ENCODE results near the gene PLK2.
A peak's percentile ranks its signal among the peaks of the same experiment; 100 is the strongest.

The PLK2 gene

DNA sequence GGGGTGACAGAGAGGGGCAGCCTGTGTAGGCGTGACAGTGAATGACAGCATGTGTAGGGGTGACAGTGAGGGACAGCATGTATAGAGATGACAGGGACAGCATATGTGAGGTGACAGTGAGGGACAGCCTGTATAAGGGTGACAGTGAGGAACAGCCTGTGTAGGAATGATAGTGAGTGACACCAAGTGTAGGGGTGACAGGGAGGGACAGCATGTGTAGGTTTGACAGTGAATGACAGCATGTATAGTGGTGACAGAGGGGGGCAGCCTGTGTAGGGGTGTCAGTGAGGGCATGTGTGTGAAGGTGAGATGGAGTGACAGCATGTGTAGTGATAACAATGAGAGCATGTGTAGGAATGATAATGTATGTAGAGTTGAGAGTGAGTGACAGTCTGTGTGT lies 22.6 kb upstream of the PLK2 start:
- in situ Hi-C loops (cut with HindIII; ENCODE audit: low pct_ligation_motif_present, low pct_unique_long_range_greater_than_20kb, low sequenced_read_pairs): no loop called here

DNA sequence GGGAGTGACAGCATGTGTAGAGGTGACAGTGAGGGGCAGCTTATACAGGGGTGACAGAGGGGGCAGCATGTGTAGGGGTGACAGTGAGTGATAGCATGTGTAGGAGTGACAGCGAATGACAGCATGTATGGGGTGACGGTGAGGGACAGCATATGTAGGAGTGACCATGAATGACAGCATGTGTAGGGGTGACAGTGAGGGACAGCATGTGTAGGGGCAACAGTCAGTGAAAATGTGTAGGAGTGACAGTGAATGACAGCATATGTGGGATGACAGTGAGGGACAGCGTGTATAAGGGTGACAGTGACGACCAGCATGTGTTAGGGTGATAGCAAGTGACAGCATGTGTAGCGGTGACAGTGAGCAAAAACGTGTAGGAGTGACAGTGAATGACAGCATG lies 21.9 kb upstream of the PLK2 start:
- in situ Hi-C loops (cut with HindIII; ENCODE audit: low pct_ligation_motif_present, low pct_unique_long_range_greater_than_20kb, low sequenced_read_pairs): no loop called here
- DNase-seq: no peak

More for the DNA sequence above, 22.6 kb upstream of the PLK2 start:
- no peak for DNase-seq

DNA sequence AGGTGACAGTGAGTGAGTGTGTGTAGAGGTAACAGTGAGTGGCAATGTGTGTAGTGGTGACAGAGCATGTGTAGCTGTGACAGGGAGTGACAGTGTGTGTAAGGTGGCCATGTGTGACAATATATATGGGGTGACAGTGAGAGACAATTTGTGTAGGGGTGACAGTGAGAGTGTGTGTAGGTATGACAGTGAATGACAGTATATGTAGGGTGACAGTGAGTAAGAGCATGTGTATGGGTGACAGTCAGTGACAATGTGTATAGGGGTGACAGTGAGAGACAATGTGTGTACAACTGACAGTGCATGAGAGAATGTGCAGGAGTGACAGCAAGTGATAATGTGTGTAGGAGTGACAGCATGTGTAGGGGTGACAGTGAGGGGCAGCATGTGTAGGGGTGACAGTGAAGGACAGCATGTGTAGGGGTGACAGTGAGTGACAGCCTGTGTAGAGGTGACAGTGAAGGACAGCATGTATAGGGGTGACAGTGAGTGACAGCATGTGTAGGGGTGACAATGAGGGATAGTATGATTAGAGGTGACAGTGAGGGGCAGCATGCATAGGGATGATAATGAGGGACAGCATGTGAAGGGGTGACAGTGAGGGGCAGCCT lies 21.3 kb upstream of the PLK2 start:
- no peak for DNase-seq
- in situ Hi-C loops (cut with HindIII; ENCODE audit: low pct_ligation_motif_present, low pct_unique_long_range_greater_than_20kb, low sequenced_read_pairs): no loop called here

DNA sequence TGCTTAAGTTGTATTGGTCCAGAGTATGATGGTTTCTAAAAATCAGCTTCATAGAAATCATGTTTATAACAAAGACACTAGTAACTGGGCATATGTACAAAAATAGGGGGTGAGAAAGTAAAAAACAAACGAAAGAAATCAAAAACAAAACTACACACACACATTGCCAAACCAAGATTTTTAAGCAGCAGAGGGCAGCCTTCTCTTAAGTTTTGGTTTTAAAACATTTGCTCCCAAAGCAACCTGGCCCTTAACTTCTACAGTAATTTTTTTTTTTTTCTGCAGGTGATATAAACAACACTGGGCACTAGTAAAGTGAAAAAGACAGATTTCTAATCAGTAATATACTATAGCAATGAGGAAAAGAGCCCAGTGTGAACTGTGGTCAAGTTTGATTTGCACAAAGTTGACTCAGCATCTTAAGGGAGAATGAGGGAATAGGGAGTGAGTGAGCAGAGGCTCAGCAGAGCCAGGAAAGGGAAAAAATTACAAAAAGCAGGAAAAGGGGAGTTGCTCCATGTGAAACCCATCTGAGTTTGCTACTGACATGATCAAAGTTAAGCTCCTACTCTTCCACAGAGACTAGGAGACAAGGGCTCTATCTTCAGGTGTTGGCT lies 18.0 kb upstream of the PLK2 start:
- in situ Hi-C loops (cut with HindIII; ENCODE audit: low pct_ligation_motif_present, low pct_unique_long_range_greater_than_20kb, low sequenced_read_pairs): no loop called here
- DNase-seq: peak; percentile 13

DNA sequence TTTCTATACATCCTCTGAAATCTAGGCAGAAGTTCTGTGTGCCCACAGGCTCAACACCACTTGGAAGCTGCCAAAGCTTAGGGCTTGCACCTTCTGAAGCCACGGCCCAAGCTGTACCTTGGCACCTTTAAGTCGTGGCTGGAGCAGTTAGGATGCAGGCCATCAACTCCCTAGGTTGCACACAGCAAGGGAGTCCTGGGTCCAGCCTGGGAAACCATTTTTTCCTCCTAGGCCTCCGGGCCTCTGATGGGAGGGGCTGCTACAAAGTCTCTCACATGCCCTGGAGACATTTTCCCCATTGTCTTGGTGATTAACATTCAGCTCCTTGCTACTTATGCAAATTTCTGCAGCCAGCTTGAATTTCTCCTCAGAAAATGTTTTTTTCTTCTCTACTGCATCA lies 15.5 kb upstream of the PLK2 start:
- no peak for DNase-seq
- in situ Hi-C loops (cut with HindIII; ENCODE audit: low pct_ligation_motif_present, low pct_unique_long_range_greater_than_20kb, low sequenced_read_pairs): no loop called here

DNA sequence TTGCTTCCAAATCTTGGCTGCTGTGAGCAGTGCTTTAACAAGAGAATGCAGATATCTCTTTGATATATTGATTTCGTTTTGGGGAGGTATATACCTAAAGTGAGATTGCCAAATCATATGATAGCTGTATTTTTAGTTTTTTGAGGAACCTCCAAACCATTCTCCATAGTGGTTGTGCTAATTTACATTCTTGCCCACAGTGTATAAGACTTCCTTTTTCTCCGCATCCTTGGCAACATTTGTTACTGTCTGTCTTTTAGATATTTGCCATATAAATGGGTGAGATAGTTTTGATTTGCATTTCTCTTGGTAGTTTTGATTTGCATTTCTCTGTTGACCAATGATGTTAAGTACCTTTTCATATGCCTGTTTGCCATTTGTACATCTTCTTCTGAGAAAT lies 10.0 kb upstream of the PLK2 start:
- no peak for DNase-seq
- in situ Hi-C loops (cut with HindIII; ENCODE audit: low pct_ligation_motif_present, low pct_unique_long_range_greater_than_20kb, low sequenced_read_pairs): loop anchor here (25.0 kb wide), 1 partner anchor 683 kb away; no protein-coding TSS in a partner anchor

DNA sequence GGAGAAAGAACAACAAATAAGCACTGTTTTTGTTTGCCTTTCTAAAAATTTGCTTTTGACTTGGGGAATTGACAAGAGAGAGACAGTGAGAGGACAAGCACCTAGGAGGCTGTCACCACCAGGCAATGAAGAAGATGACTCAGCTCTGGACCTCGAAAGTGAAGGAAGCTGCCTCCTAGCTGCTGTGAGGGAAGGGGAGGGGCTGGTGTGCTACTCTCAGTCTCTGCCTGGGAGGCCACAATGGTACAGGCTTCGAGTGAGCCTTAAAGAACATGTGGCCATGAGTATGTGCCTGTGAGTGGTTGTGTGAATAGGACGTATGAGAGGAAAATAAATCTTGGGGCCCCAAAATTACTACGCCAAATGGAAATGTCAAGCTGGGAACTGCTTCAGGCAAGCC lies 7.1 kb upstream of the PLK2 start:
- peak; percentile 33 for DNase-seq
- in situ Hi-C loops (cut with HindIII; ENCODE audit: low pct_ligation_motif_present, low pct_unique_long_range_greater_than_20kb, low sequenced_read_pairs): loop anchor here (25.0 kb wide), 1 partner anchor 680 kb away; no protein-coding TSS in a partner anchor

DNA sequence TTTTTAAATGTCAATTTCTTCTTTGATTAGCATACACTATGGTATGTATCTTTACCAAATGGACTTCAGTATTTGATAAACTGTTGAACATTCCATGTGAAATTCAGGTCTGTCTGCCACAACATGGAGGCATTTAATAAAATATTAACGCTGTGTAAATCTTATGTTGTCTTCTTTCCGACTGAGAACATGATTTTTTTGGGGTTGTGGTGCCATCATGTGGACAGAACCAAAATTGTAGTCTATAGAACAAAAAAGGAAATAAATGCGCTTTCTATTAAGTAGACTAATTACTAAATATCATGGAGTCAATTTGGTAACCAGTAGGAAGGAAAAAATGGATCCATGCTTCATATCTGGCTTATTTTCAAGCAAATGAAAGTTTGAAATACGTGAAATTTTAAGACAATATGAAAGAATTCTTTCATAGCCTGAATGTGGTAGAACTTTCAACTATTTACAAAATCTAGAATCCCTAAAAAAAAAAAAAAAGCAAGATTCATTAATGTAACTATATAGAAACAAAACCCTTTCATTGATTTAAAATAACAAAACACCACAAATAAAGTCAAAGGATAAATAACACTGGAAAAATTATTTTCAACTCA lies 2.8 kb upstream of the PLK2 start:
- peak; percentile 81 for DNase-seq
- in situ Hi-C loops (cut with HindIII; ENCODE audit: low pct_ligation_motif_present, low pct_unique_long_range_greater_than_20kb, low sequenced_read_pairs): loop anchor here (25.0 kb wide), 1 partner anchor 675 kb away; no protein-coding TSS in a partner anchor

DNA sequence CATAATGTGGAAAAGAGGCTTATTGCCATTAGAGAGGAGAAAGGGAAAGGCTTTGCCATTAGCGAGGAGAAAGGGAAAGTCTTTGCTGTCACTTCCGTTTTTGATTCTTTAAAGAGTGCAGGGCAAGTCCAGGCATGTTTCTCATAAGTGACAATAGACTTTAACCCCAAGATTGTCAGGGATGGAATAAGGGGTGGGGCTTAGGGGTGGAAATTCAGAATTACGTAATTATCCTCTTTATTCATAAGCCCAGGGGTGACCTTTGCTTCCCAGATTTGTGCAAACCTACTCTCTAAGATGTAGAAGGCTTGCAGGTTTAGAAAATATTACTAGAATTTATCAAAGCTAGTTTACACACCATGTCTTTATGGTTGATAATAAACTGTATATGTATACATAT lies 2.3 kb upstream of the PLK2 start:
- peak; percentile 89 for DNase-seq
- in situ Hi-C loops (cut with HindIII; ENCODE audit: low pct_ligation_motif_present, low pct_unique_long_range_greater_than_20kb, low sequenced_read_pairs): loop anchor here (25.0 kb wide), 1 partner anchor 675 kb away; no protein-coding TSS in a partner anchor

DNA sequence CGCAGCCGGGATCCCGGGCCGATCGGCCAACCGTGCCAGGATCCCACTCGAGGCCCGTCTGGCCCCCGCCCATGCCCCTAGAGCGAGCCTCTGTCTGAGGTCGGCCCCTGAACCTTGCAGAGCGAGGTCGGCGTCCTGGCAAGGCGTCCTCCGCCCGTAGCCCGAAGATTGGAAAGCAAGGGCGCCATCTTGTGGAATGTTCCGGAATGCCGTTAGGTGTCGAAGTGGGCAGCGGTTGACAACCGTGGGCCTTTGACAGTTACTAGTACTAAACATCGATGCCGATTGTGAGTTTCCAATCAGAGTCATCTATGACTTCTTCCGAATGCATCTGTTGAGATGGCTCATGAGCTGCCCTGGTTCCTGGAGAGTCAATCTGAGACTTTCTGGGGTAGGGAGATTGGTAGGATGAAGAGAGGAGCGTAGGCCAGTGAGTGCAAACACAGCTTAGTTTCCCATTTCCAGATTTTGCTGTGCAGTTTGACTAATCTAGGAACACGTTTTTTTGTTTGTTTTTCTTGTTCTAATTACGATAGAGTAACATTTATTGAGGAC lies 923 bp upstream of the PLK2 start:
- in situ Hi-C loops (cut with HindIII; ENCODE audit: low pct_ligation_motif_present, low pct_unique_long_range_greater_than_20kb, low sequenced_read_pairs): loop anchor here (25.0 kb wide), 1 partner anchor 674 kb away; no protein-coding TSS in a partner anchor
- DNase-seq: peak; percentile 90

DNA sequence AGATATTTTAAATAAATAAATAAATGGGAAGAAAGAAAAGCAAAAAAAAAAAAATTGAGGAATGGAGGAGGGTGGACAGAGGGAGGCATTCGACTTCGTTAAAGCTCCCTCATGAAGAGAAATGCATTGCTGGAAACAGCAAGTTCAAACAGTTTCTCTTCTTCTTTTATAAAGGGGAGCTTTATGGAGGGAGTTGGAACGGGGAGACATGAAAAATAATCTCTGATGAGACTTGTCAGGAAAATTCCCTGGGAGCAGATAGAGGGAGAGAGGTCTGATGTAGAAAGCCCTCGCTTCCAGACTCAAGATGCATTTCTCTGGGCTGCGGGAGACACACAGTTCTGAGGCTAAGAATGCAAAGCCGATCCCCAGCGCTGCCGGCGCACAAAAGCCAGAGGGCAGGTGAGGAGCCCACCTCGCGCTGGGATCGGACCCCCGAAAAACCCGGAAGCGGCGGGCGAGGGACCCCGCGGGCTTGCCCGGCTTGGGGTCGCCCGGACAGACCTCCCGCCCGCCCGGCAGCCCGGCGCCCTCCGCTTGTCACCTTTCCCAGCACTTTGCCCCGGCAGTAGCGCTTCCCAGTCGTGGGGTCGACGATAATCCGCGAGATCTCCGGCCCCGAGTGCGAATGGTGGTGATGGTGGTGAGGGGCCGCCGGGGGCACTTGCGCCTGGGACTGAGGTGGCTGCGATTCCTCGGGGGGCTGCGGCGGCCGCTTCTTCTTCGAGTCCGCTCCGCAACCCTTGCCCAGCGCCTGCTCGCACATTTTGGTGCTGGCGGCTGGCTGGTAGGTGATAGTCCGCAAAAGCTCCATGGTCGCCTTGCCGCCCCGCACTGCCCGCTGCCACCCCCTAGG lies 512 bp downstream of the PLK2 start:
- in situ Hi-C loops (cut with HindIII; ENCODE audit: low pct_ligation_motif_present, low pct_unique_long_range_greater_than_20kb, low sequenced_read_pairs): loop anchor here (25.0 kb wide), 1 partner anchor 672 kb away; no protein-coding TSS in a partner anchor
- peak; percentile 39 for DNase-seq

DNA sequence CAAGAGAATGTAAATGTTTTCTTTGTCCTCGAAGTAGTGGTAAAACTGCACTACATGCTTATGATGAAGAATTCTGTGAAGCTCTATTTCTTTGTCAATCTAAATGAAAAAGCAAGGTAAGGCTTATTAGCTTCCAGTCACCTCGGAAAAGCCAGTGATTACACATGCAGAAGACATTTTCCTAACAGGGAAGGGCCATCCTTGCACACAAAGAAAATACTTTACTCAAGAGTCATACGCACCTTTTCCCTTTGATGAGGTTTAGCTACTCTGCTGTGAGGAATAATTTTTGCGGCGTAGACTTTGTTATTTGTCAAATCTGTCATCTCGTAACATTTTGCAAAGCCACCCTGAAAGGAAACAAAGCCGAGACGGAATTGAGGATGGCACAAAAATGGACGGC lies 1.1 kb downstream of the PLK2 start:
- DNase-seq: peak; percentile 58
- in situ Hi-C loops (cut with HindIII; ENCODE audit: low pct_ligation_motif_present, low pct_unique_long_range_greater_than_20kb, low sequenced_read_pairs): loop anchor here (25.0 kb wide), 1 partner anchor 671 kb away; no protein-coding TSS in a partner anchor

DNA sequence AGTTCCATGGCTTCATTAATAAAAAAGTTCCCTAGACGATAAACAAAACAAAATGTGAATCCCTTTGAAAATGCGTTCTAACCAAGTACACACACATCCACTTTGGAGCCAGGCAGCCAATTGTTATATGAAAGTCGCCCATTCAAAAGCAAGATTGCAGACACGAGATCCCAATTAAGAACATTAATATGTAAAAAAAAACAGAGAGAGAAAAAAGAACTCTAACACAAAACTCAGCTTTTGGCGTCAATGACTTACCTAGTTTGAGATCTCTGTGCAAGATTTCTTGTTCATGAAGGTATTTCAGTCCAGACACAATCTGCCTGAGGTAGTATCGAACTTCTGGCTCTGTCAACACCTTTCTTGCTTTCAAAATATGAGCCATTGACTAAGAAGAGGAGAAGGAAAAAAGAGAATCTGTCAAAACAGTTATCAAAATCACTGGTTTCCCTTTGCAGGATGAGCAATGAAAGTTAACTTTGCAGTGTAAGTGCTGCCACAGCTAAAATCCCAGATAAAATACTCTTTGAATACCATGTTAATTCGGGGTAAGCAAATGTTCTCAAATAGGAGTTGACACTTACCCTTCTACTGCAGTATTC lies 1.6 kb downstream of the PLK2 start:
- DNase-seq: peak; percentile 30
- in situ Hi-C loops (cut with HindIII; ENCODE audit: low pct_ligation_motif_present, low pct_unique_long_range_greater_than_20kb, low sequenced_read_pairs): loop anchor here (25.0 kb wide), 1 partner anchor 671 kb away; no protein-coding TSS in a partner anchor

DNA sequence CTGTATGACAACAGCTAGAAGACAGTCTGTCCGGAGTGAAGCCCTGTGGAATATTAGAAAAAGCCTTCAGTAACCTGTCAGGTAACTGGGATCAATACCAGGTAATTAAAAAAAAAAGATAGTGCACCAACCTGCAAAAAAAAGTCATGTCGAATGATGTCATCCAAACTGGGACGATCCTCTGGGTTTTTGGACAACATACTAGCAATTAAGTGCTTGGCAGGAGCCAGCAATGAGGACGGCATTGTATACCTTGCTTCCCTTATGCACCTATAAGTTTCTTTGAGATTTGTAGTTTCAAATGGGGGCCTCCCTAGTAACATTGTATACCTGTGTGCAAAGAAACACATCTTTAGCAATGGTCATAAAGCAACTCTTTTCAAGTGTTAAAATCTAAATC lies 2.8 kb downstream of the PLK2 start:
- peak; percentile 48 for DNase-seq
- in situ Hi-C loops (cut with HindIII; ENCODE audit: low pct_ligation_motif_present, low pct_unique_long_range_greater_than_20kb, low sequenced_read_pairs): loop anchor here (25.0 kb wide), 1 partner anchor 670 kb away; no protein-coding TSS in a partner anchor

DNA sequence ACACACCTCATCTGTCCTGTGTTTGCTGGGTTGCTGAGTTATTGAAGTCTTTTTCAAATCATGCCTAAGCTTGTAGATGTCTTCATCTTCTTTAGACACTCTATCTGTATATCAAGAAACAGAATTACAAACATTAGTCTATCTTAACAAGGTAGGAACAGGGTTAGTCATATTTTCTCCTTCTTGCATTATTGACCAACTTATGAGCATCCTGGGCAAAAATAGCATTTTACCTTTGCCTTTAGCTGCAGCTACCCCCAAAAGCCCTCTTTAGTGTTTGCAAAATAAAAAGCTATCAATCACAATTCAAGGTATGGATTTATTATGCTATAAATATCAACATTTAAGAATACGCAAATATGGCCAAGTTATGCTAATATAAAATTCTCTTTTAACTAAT lies 3.4 kb downstream of the PLK2 start:
- in situ Hi-C loops (cut with HindIII; ENCODE audit: low pct_ligation_motif_present, low pct_unique_long_range_greater_than_20kb, low sequenced_read_pairs): loop anchor here (25.0 kb wide), 1 partner anchor 669 kb away; no protein-coding TSS in a partner anchor
- peak; percentile 18 for DNase-seq

DNA sequence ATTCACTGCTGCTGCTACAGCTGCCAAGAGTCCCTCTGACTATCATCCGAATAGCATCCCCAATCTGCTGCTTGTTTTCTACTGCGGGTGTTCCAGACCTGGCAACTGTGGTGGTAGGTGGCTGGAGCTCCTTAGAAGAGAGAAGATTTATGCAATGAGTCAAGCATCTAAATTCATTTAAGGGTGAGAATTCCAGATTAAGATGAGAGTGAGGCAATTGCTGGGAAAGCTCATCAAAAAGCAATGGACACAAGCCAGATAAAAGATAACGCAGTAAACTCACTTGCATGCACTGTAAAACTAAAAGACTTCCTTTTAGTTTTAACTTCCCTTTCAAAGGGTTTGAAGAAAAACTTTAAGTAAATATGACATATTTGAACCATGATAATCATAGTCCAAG lies 3.9 kb downstream of the PLK2 start:
- in situ Hi-C loops (cut with HindIII; ENCODE audit: low pct_ligation_motif_present, low pct_unique_long_range_greater_than_20kb, low sequenced_read_pairs): loop anchor here (25.0 kb wide), 1 partner anchor 669 kb away; no protein-coding TSS in a partner anchor
- peak; percentile 24 for DNase-seq

DNA sequence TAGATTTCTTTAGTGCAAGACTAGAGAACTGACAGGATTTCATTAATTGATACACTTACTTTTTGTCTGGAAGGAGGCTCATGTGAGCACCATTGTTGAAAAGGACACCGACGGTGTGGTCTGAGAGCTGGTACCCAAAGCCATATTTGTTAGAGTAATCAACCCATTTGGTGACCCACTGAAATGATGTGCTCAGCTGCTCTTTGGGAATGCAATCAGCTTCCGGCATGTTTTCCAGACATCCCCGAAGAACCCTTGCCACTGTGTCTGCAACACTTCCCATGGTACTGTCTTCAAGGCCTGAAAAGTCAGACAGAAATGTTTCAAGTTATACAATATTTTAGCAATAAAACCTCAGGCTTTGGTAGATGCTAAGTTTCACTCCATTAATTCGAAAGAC lies 4.4 kb downstream of the PLK2 start:
- DNase-seq: peak; percentile 33
- in situ Hi-C loops (cut with HindIII; ENCODE audit: low pct_ligation_motif_present, low pct_unique_long_range_greater_than_20kb, low sequenced_read_pairs): loop anchor here (25.0 kb wide), 1 partner anchor 668 kb away; no protein-coding TSS in a partner anchor

DNA sequence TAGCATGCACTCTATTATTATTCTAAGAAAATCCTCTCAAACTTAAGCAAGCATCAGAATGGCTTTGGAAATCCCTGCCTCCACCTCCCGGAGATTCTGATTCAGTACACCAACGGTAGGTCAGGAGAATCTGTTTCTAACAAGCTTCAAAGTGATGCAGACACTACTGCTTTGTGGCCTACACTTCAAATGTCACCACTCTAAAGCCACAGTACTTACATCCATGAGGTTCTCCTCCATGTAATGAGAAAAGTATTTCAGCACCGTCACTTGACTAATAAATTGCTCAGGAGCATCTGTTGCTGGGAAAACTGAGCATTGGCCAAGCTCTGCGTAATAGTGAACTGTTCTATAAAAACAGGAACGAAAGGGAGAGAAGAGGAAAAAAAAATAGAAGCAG lies 4.8 kb downstream of the PLK2 start:
- in situ Hi-C loops (cut with HindIII; ENCODE audit: low pct_ligation_motif_present, low pct_unique_long_range_greater_than_20kb, low sequenced_read_pairs): loop anchor here (25.0 kb wide), 1 partner anchor 668 kb away; no protein-coding TSS in a partner anchor
- peak; percentile 12 for DNase-seq
